Measurements from ENCODE around the gene C1orf159.

DNA sequence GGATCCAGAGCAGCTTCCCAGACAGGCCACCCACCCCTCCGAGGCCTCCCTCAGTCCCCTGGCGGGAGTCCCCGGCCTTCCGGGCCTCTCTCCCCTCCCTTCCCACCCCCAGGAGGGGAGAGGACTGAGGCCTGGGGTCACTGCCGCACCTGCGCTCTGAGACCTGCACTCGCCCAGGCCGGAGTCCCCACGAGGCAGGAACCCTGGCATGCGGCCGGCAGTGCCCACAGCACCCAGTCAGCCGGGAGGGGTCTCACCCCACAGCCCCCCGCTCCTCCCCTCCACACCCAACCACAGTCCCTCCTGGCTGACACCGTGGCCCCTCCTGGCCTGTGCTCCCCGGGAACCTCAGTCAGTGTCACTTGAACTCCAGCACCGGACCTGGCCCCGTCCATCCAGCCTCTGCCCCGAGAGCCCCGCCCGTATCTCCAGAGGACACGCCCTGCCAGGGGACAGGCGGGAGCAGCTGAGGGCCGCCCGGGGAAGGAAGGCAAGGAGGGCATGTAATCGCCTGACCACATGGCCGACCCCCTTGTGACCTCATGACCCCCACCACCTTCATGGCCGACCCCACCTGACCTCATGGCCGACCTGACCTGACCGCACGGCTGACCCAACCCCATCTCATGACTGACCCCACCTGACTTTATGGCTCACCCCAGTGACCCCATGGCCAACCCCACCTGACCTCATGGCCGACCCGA is 29.1 kb upstream of the C1orf159 start:
- TF ChIP-seq, protein P1, sequence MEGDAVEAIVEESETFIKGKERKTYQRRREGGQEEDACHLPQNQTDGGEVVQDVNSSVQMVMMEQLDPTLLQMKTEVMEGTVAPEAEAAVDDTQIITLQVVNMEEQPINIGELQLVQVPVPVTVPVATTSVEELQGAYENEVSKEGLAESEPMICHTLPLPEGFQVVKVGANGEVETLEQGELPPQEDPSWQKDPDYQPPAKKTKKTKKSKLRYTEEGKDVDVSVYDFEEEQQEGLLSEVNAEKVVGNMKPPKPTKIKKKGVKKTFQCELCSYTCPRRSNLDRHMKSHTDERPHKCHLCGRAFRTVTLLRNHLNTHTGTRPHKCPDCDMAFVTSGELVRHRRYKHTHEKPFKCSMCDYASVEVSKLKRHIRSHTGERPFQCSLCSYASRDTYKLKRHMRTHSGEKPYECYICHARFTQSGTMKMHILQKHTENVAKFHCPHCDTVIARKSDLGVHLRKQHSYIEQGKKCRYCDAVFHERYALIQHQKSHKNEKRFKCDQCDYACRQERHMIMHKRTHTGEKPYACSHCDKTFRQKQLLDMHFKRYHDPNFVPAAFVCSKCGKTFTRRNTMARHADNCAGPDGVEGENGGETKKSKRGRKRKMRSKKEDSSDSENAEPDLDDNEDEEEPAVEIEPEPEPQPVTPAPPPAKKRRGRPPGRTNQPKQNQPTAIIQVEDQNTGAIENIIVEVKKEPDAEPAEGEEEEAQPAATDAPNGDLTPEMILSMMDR (IDR thresholded peaks at IDR 0.05), result no peak
- TF ChIP-seq POLR2A (IDR thresholded peaks at IDR 0.05) (no peak), POLR2AphosphoS5 (IDR thresholded peaks at IDR 0.05) (no peak), EP300 (IDR thresholded peaks at IDR 0.05) (no peak)
